HG02981 (cell line): ENCODE results near the gene SH3PXD2A.

Experiments
- ATAC-seq: cut with Tn5 transposase; IDR thresholded peaks from one replicate; pipeline ENCODE4 v1.9.1; 2021; ENCODE audit warnings: mild to moderate bottlenecking, moderate library complexity; ENCODE audit not compliant: unreplicated experiment

SH3PXD2A gene

DNA sequence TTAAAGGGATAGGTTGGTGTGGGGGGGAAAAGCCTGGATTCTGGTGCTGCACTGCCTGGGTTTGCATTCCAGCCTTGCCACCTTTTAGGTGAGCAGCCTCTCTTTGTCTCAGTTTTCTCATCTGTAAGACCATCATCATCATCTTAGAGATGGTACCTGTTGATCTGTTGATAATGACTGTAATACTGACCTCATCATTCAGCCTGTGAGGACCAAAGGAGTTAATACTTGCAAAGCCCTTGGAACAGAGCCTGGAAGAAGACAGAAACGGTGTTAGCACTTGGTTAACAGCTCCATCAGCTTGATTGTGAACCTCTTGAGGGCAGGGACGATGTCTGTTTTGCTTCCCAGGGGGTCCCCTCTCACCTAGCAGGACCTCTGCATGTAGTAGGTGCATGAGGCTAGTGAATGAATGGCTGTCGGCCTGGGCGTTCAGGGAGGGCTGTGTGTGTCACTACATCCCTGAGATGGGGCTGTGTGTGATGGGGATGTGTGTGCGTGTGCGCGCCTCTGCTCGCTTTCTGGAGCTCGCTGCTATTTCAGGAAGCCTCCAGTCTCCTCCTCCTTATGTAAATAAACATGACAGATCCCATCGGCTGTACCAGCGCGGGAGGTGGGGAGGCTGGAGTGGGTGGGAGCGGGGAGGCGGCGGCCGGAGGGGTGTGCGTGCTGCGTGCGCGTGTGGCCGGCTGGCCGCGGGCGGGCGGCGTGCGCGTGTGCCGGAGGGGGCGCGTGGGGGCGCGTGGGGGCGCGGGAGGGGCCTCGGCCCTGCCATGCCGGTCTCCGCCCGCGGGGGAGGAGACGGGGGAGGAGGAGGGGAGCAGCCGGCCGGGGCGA, 300.7 kb downstream of the SH3PXD2A start:
- no peak for ATAC-seq

DNA sequence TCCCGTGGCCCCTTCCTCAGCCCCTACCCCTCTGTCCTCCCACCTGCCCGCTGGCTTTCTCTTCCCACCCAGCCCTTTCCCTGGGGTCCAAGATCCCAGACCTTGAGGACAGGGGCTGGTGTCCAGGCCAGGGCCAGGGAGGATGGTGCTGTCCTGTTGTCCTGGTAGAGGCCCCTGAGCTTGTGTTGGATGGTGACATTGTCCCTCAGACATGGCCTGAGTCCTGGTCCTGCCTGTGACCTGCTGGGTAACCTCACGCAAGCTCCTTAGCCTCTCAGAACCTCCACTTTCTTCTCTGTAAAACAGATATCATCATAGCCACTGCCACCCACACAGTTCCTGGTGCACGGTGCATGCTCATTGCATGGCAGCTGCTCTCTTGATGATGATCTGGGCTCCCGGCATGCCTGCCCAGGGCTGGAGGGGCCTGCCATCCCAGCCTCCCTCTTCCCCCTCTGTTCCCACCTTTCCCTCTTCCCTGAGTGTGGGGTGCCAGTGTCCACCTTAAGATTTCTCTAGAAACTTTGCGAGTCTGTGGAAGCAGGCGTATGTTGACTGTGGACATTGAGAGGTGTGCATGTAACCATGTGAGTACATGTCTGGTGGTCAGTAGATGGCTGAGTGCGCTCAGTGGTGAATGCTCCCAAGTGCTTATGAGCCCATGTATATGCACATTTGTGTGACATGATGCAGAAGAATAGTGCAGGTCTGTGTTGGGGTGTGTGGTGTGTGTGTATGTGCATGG, 301.5 kb downstream of the SH3PXD2A start:
- no peak for ATAC-seq

DNA sequence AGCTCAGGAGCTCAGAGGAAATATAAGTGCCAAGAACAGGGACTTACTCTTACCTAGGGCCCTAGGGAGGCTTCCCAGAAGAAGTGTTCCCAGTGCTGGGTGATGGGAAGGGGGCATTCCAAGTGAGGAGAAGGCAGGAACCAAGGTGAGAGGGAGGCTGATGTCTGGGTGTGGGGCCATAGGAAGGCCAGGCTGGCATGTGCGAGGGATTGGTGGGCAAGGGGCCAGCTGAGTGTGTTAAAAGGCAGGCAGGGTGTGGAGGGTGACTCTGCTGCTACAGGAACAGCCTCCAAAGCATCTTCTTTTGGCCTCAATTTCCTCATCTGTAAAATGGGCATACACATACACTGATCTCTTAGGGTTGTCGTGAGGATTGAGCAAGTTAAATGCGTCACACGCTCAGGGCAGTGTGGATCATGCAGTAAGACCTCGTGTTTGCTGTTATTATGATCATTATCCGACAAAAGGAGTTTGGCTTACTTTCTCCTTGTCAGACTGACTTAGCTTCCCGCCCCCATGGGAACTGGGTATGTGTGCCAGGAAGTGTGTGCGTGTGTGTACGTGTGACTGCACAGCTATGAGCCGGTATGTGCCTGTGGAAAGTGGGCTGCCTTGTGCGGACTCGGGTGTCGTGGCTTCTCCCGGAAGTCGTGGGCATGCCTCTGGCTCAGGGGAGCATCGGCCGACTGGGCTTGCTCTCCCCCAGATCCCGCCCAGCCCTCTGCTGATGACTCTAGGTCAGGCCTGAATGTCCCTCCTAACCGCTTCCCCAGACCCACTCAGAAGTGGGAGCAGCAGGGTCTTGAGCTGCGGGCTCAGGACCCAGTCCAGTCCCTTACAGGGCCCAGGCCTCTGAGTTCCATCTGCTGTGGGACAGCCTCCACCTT, 302.3 kb downstream of the SH3PXD2A start:
- no peak for ATAC-seq

DNA sequence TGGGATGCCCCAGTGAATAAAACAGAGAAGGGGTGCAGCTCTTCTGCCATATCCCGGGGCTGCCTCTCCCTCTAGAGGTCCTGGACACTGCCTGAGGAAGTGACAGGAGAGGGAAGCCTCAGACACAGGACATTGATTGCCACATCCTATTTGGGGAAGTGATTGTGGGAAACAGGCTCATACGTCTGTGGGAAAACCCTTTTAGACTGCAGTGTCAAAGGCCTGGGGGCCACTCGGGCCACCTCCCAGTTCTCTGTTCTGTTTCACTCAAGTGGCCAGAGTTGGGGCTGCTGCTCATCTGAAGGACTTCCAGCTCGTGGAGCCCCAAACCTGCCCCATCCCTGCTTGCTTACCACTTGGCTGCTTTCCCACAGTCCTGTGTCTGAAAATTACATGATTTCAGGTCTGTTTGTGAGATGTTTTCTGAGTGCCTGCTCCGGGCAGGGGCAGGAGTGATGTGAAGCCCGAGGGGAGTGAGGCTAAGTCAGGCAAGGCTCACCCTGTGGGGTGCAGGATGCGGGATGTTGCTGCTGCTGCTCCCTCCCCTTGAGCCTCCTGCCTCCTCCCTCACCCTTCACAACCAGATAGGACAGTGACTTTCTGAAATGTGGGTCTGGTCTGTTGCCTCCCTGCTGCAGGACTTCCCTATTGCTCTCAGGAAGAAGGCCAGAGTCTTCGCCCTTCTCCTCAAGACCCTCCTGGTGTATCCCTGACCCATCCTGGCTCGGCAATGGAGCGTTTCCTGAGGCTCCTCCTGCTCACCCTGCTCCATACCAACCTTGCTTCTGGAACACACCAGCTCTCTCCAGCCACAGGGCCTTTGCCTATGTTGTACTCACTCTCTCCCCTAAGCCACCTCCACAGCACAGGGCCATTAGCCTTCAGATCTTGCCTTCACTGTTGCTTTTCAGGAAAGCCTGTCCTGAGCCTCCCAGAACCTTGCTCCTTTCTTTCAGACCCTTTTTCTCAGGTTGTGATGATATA, 303.5 kb downstream of the SH3PXD2A start:
- ATAC-seq, result no peak

DNA sequence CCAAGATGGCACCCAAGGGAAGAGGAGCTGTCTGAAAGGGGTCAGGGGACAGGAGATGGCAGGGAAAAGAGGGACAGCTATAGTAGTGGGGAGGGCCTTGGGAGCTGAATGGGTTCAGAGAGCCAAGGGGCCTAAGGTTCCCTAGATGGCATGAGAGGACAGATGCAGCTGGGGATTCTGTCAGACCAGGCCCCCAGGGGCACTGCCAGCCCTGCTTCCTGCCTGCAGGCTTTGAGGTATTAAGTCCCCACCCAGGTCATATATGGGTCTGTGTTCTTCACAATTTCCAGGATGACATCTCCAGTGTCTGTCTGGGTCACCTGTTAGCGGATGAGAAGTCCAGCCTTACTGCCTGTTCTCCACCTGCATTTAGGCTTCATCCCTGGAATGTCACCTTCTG, 305.1 kb downstream of the SH3PXD2A start:
- ATAC-seq, result no peak

DNA sequence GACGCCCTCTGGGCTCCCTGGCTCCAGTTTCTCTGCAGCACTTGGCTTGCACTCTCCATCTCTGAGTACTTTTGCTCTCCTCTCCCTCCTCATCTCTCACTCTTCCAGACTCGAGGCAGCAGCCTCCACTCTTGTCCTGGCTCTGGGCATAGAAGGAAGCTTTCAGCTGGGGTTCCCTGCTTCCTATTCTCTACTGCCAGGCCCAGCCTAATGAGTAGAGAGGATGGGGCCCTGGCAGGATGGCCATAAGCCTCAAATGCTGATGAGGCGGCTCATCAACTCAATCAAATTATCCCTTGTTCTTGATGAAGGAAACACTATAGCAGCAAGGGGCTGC, 306.1 kb downstream of the SH3PXD2A start:
- ATAC-seq, result no peak

DNA sequence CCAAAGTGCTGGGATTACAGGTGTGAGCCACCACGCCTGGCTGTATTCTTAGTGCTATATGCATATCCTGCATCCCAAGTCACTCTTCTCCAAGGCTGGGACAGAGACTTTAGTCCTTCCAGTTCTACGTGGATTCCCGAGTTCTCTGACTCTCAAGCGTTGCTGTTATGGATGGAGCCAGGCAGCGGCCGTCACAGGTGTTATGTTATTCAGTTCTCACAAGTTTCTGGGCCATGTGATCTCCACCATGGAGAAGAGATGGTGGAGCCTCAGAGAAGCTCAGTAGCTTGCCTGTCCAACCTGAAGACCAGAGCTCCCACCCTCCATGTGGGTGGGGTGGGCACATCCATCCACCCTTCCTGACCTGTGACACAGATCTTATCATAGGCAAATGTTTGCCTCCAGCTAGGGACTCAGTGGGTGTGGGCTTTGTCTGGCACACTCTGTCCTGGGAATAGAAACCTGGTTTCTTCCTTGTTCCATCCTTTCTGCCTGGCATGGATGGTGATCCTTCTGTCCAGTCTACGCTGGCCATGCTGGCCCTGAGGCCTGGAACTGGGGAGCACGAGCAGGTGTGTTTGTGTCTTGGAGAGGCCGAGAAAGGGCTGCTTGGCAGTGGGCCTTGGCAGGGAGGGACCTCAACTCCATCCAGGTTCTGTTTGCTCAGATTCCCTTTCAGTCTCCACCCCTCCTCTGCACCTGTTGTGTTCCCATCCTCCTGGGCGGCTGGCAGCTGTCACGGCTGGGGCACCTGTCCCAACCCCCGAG, 306.6 kb downstream of the SH3PXD2A start:
- ATAC-seq, result no peak

DNA sequence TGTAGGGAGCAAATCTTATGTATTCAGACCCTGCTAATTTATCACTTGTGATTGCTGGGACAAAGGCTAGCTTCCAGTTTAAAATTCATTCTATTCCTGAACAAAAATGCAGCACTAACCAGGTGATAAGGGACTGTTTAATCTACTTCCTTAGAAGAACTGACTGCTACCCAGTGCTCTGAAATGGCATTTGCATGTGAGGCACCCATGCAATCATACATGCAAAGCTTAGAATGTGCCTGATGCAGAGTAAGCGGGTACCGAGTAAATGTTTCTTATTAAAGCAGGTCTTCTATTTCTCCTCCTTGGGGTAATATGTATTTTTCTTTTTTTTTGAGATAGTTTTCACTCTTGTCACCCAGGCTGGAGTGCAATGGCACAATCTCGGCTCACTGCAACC, 307.4 kb downstream of the SH3PXD2A start:
- no peak for ATAC-seq

DNA sequence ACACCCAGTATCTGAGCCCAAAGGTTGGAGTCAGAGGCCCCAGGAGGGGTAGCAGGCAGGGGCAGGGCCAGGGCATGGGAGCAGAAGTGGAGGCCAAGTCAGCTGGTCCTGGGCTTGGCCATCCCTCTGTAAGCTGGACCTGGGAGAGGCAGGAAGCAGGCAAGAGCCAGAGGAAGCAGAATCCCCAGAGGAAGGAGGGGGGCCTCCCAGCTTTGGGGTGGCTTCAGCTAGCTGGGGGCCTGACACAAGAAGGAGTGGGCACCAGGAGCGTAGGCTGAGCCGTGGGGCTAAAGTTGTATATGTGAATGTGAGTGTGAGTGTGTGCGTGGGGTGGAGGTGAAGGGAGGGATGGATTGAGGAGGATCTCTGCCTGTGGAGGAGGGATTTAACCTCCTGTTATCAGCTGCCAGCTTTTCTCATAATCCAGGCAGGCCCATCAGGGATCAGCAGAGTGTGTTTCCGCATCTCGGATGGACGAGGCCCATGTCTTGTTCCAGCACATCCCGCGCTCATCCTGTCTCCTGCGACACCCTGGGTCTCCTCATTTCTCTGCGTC, 307.9 kb downstream of the SH3PXD2A start:
- ATAC-seq, result no peak

DNA sequence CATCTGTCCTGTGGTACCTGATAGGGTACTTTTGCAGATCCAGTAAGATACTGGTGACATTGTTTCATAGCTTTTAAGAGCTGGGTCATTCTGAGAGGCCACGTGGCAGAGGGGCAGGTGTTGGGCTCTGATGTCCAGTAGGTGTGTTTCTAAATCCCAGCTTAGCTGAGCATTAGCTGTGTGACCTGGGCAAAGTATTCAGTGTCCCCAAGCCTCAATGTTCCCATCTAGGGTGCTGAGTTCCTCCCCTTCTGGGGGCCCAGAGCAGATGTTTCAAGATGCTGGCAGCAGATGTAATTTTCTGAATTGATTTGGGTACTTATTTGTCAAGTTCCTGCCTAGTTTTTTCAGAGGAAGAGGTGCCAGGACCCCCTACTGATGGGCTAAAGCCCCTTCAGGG, 309.0 kb downstream of the SH3PXD2A start:
- no peak for ATAC-seq

DNA sequence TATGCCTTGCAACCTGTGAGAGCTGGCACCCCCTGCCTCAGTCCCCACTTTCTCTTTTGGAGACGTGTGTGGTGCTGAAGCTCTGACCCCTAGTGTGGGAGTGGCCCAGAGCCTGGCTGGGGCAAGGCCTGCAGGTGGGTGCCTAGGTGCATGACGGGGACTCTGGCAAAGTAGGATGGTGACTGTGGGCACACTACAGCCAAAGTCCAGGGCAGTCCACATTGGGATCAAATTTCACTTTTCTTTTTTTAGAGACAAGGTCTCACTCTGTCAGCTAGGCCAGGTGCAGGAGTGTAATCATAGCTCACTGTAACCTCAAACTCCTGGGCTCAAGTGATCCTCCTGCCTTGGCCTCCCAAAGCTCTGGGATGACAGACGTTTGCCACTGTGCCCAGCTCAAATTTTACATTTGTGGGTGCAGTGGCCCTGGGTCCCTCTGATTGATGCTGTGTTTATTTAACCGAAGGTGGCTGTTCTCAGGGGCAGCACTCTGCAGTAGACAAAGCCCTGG, 309.6 kb downstream of the SH3PXD2A start:
- no peak for ATAC-seq

DNA sequence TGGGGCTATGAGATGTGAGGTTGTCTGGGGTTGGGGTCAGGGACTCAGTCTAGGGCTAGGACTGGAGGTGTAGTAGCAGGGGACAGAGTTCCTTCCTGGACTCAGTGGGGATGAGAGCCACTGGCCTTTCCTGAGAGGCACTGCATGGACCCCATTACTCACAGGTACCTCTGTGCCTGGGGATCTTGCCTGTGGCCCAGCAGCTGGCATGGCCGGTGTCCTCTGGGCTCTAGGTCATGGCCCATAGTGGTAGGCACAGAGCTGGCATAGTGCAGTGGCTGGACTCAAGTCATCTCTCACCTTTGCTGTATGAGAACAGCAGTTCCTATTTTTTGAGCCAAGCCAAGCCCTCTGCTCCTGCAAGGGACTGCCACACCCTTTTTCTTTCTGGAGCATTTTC, 310.0 kb downstream of the SH3PXD2A start:
- ATAC-seq, result no peak

DNA sequence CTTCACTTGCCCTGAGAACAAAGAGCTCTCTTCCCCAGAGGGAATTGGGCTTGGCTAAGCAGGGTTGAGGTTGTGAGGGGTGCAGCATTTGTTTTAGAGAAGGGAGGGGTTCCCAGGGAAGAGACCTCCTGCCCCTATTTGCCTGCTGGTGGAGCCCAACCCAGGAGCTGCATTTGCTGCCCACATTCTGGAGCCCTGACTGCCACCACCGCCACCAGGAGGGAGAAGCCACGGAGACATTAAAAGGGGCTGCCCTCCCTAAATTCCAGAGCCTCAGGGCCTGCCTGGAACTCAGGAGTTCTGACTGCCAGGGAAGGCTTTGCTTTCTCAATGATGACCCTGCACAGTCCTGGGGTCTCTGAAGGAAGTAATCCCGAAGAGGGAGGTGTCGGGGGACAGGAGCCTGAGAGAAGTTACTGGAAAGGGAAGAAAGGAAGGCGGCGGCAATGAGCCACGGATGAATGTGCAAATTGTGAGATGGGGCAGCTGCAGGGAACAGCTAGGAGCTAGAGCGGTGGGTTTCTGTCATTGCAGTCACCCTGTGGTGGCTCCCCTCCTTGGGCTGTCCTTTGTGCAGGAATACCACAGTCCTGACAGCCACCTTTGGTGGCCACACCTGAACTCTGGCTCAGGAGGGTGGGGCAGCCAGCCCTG, 310.6 kb downstream of the SH3PXD2A start:
- ATAC-seq, result no peak
